H1 (cell line): ENCODE results near the gene CDKN3.

Source experiments
- EZH2 ChIP-seq: fragments of 200-600 bp; sonication (generic); IDR thresholded peaks from 2 replicates; pipeline ENCODE4 v1.7.1; 2012; ENCODE audit warnings: low read depth, mild to moderate bottlenecking, moderate library complexity, low read length, inconsistent platforms; ENCODE audit not compliant: severe bottlenecking
- FOSL1 ChIP-seq: IDR thresholded peaks from 2 replicates; pipeline ENCODE4 v1.6.1; 2011; ENCODE audit warnings: mild to moderate bottlenecking, low read depth, low read length, moderate library complexity; ENCODE audit not compliant: insufficient read depth
- TF ChIP-seq, protein P1 (sequence below), 3 experiments: IDR thresholded peaks; 1 replicate in 2 of 3; 2 replicates in 1 of 3; pipeline versions ENCODE4 v1.5.1 to v1.6.1; 2011; ENCODE audit warnings: low read length in 3 of 3, mild to moderate bottlenecking in 3 of 3, inconsistent platforms in 2 of 3, low read depth in 1 of 3, moderate library complexity in 1 of 3; ENCODE audit not compliant: insufficient read depth in 1 of 3; ENCODE audit errors: control extremely low read depth in 1 of 3

DNA sequence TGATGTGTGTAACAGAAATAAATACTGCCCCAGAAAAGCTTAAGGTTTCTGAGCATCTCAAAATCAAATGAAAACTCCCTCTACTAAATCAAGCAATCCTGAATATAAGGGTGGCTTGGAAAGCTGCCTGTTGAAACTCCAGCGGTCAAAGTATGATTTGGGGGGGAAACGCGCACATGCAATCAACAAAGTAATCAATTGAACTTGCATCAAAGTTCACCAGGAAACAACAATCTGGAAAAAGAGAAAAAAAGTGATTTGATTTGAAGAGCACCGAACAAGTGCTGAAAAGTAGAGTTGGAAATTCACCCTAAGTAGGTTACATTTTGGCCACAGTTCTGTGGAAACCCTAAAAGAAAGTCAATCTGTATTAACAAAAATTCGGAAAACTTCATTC is 43.7 kb downstream of the CDKN3 start:
- TF ChIP-seq, protein P1, sequence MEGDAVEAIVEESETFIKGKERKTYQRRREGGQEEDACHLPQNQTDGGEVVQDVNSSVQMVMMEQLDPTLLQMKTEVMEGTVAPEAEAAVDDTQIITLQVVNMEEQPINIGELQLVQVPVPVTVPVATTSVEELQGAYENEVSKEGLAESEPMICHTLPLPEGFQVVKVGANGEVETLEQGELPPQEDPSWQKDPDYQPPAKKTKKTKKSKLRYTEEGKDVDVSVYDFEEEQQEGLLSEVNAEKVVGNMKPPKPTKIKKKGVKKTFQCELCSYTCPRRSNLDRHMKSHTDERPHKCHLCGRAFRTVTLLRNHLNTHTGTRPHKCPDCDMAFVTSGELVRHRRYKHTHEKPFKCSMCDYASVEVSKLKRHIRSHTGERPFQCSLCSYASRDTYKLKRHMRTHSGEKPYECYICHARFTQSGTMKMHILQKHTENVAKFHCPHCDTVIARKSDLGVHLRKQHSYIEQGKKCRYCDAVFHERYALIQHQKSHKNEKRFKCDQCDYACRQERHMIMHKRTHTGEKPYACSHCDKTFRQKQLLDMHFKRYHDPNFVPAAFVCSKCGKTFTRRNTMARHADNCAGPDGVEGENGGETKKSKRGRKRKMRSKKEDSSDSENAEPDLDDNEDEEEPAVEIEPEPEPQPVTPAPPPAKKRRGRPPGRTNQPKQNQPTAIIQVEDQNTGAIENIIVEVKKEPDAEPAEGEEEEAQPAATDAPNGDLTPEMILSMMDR (IDR thresholded peaks at IDR 0.05; ENCODE audit: control extremely low read depth in 1 of 3, insufficient read depth in 1 of 3, low read depth in 1 of 3, low read length in 3 of 3): no peak
- TF ChIP-seq EZH2: no peak
- no peak for TF ChIP-seq FOSL1
